ENCODE data around the gene DTL.

- no peak for TF ChIP-seq CHD4 (IDR thresholded peaks at IDR 0.05; ENCODE audit: borderline replicate concordance, low read length)
- TF ChIP-seq HES4 (CRISPR knock-in tag; IDR thresholded peaks at IDR 0.05; ENCODE audit: borderline replicate concordance): no peak
- TF ChIP-seq ZNF101 (CRISPR knock-in tag; IDR thresholded peaks at IDR 0.05; ENCODE audit: borderline replicate concordance, low read depth): no peak
- TF ChIP-seq PBX2 (CRISPR knock-in tag; IDR thresholded peaks at IDR 0.05): no peak
- TF ChIP-seq POLR2A (IDR thresholded peaks at IDR 0.05; ENCODE audit: insufficient read depth in 1 of 2, low read depth in 2 of 2, low read length in 2 of 2): no peak
These were observed 48.8 kb upstream of the DTL start for GRCh38 chr1:211986628-211987254.

Data from HepG2 (cell line).